ENCODE results near the gene CFTR.

The CFTR gene

DNA sequence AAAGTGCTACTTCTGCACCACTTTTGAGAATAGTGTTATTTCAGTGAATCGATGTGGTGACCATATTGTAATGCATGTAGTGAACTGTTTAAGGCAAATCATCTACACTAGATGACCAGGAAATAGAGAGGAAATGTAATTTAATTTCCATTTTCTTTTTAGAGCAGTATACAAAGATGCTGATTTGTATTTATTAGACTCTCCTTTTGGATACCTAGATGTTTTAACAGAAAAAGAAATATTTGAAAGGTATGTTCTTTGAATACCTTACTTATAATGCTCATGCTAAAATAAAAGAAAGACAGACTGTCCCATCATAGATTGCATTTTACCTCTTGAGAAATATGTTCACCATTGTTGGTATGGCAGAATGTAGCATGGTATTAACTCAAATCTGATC, 110.4 kb downstream of the CFTR start:
- DNase-seq (ENCODE audit: low read depth), result no peak

- DNase-seq (ENCODE audit: low read depth), result no peak
These were observed 112.3 kb downstream of the CFTR start for GRCh38 chr7:117592011-117592635.

DNA sequence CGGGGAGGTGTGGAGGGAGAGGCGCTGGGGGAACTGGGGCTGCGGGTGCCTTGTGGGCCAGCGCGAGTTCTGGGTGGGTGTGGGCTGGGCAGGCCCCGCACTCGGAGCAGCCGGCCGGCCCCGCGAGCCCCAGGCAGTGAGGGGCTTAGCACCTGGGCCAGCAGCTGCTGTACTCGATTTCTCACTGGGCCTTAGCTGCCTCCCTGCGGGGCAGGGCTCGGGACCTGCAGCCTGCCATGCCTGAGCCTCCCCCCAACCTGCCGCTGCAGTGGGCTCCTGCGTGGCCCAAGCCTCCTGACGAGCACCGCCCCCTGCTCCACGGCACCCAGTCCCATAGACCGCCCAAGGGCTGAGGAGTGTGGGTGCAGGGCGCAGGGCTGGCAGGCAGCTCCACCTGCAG, 116.3 kb downstream of the CFTR start:
- no peak for DNase-seq (ENCODE audit: low read depth)

DNA sequence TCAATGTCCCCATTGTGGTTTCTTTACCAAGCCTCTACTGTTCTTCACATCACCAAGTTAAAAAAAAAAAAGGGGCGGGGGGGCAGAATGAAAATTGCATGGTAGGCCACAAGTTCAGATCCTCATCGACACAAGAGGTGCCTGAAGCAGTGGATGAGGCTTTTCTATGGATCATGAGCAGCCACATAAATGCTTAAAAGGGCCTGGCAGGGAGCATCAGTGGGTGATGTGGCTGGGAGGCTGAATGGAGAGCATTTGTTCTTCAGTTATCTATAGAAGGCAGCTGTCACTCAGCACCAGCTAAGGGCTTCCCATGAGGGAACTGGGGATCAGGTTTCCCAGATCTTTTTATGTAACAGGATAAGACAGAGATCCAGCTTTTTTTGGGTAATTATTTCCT, 117.9 kb downstream of the CFTR start:
- no peak for DNase-seq (ENCODE audit: low read depth)

DNA sequence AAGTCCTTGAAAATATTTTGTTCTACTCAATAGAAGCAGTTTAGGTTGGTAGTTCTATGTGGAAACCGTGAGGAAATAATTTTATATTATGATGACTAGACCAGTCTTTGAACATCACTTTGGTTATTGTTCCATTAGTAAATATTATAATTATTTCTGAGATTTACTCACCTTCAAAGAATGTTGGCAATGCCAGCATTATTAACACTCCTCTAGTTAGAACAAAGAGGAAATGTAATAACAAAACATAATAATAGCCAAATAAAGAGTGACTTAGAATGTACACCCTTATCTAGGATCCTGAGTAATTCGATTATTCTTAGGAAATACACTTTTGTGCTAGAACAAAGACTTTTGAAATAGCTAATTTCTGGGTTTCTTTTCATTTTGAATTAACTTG, 121.1 kb downstream of the CFTR start:
- no peak for DNase-seq (ENCODE audit: low read depth)

DNA sequence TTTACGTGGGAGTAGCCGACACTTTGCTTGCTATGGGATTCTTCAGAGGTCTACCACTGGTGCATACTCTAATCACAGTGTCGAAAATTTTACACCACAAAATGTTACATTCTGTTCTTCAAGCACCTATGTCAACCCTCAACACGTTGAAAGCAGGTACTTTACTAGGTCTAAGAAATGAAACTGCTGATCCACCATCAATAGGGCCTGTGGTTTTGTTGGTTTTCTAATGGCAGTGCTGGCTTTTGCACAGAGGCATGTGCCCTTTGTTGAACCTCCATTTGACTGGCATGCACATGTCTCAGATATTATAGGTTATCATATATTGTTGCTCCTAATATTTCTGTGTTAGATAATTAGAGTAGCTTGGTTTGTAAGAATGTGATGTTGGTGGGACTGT, 123.8 kb downstream of the CFTR start:
- DNase-seq (ENCODE audit: low read depth), result no peak

DNA sequence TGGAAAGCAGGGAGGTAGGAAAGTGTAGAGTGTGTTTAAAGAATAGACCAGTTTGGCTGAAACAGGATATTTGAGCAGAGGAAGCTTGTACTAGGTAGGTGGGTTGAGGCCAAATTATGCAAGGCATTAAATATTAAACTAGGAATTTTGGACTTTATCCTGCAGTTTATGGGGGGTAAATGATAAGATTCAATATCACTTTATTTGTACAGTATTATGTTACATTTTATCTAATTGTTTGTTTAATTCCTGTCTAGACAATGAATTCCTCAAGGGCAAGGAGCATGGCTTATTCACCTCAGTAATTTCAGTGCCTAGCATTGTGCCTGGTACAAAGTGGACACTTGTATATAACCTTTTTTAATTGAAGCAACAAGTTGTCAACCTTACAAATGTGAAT, 125.9 kb downstream of the CFTR start:
- no peak for DNase-seq (ENCODE audit: low read depth)

- DNase-seq (ENCODE audit: low read depth), result no peak
These were observed 126.3 kb downstream of the CFTR start for GRCh38 chr7:117606132-117606531.

GRCh38 chr7:117610396-117610795, 130.6 kb downstream of the CFTR start:
- no peak for DNase-seq (ENCODE audit: low read depth)

GRCh38 chr7:117612637-117613036, 132.8 kb downstream of the CFTR start:
- DNase-seq (ENCODE audit: low read depth), result no peak

GRCh38 chr7:117616694-117617093, 136.9 kb downstream of the CFTR start:
- no peak for DNase-seq (ENCODE audit: low read depth)

DNA sequence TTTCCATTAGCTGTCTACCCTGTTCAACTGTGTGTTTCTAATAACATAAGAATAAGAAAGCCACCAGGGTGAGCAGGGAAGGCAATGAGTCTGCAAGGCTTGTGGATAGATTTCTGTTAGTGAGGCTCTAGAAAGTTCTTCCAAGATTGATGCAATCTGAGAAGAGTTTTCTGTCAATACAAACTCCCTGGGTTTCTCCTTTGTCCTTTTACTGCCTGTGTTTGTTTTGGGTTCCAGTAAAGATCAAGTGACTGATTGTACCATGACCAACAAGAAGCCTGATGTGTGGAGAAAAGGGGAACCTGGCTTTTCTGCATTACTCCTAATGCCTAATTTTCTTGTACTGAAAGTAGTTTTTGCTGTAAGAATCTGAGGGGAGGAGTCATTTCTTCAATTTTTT, 139.9 kb downstream of the CFTR start:
- DNase-seq (ENCODE audit: low read depth), result no peak

DNA sequence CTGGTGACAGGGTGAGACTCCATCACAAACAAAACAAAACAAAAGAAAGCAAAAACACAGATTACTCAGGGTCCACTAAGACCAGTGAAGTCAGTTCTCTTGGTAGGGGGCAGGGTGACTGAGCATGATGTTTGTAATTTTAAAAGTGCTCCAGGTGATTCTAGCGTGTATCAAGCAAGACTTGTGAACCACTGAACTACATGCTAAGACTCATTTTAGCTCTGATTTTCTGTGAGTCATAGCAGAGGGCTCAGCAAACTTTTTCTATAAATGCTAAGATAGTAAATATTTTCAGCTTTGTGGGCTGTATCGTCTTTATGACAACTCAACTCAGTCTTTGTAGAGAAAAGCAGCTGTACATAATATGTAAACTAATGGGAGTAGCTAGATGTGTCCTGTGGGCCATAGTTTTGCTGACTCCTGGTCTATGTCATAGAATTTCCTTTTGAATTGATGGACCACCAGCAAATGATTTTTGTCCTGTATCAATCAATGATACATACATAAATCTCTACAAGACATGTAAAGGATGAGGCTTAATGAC, 141.3 kb downstream of the CFTR start:
- DNase-seq (ENCODE audit: low read depth), result no peak

DNA sequence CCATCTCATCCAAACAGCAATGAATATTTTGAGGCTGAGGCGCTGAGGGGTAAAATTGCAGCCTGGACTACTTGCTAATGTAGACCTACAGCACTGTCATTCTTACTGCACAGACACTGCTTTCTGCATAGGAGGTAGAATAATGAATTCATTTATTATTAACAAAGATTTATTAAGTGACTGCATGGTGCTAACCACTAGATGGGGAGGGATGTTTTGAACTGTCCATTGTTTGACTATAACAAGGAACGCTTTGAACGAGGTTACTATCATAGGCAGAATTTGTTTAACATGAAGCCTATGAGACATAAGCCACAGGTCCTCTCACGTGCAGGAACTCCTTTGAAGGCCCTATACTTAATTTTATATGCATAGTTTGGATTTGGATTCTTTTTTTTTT, 143.8 kb downstream of the CFTR start:
- DNase-seq (ENCODE audit: low read depth), result no peak

DNA sequence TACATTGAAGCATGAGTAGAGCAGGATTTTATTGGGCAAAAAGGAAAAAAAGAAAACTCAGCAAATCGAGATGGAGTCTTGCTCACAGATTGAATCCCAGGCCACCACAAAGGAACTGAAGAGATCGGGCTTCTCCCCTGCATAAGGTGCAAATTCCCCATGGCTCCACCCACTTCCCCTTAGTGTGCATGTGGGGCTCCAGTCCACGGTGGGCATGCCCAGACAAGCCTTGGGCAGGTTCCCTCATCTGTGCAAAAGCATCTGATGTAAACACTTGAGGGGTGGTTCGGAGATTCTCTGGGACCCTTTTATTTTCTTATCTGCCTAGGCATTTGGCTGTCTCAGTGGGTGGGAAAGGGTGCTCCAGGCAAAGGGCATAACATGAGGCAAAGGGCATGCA, 150.7 kb downstream of the CFTR start:
- DNase-seq (ENCODE audit: low read depth), result no peak

DNA sequence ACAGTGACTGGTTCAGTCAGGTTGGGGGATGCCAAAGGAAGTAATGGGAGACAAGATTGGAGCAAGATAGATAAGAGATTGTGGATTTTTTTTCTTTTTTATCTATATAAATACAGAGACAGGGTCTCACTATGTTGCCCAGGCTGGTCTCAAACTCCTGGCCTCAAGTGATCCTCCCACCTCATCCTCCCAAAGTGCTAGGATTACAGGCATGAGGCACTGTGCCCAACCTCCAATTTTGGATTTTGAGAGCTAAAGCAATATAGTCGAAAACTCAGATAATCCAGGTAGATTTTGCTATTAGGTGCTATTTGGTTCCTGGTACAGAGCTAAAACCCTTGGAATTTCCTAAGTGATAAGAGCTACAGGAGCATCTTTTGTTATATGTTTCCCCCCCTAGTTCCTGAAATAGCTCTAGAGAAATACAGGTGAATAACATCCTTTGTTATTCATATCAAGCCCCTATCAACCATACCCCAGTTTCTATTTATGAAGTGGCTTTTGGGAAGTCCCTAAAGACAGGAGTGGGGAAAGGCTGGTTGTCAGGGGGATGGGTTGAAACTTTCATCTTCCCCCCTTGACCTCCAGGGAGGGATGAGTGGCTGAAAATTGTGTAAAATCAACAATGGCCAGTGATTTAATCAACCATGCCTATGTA, 151.2 kb downstream of the CFTR start:
- no peak for DNase-seq (ENCODE audit: low read depth)

- no peak for DNase-seq (ENCODE audit: low read depth)
These were observed 151.8 kb downstream of the CFTR start for GRCh38 chr7:117631652-117632051.

DNA sequence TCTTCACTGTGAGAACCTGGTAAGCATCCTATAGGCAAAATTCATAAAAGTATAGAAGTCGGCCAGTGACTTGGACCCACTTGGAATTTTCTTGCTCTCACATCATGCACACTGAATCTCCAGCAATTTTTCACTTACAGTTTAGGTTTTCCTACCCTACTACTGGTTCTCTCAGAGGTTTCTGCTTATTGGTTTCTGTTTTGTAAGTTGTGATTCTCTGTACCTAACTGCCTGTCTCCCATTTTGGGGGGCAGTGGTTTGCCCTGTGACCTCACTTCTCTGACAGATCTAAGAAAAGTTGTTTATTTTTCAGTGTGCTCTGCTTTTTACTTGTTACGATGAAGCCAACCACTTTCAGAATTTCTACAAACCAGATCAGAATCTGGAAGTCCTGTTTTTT, 158.1 kb downstream of the CFTR start:
- no peak for DNase-seq (ENCODE audit: low read depth)

DNA sequence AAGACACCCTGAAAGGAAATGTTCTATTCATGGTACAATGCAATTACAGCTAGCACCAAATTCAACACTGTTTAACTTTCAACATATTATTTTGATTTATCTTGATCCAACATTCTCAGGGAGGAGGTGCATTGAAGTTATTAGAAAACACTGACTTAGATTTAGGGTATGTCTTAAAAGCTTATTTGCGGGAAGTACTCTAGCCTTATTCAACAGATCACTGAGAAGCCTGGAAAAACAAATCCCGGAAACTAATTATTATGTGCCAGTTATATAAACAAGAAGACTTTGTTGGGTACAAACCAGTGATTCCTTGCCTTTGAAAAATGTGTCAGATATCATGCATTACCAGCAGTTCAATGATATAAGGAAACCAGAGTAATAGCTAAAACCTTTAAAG, 160.1 kb downstream of the CFTR start:
- no peak for DNase-seq (ENCODE audit: low read depth)

DNA sequence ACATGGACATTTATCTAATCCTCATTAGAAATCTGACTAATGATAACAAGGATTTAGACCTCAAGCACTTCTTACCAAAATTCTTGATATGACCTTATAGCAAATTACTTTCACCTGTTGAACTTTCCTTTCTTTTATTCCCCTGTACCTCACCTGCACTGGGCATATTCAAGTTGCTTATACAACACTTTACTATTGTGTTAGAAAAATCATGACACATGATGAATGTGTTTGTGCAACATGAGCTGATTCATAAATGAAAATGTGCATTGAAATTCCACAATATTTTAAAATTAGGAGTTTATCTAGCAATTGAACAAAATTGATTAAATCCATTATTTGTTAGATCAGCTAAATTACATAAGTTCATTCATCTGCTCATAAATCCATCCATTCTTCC, 160.6 kb downstream of the CFTR start:
- no peak for DNase-seq (ENCODE audit: low read depth)

DNA sequence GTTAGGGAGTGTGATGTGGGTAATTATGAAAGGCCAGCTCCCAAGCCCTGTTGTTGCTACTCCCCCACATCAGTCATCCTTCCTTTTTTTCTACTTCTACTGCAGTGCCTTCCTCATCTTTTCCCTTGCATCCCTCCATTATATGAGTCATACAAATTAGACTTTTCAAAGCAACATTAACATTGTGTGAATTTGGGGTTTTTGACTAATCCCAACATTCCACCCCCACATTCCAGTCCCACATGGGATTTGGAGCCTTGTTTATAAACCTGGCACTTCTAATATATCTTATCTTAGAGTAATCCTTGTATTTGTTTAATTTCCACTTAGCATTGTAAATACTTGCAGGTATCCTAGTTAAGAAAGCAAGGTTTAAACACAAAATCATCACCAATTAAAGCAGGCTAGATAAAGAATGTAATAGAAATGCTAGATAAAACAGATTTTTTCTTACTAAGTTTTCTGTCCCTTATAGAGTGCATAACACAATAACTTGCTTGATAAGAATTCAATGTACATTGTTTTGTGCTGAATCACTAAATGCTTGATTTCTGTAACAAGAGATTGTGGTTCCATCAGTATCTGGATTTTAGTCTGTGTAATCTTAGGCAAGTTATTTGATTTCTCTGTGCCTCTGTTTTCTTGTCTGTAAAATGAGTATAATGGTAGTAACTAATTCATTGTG, 165.8 kb downstream of the CFTR start:
- DNase-seq (ENCODE audit: low read depth), result no peak

DNA sequence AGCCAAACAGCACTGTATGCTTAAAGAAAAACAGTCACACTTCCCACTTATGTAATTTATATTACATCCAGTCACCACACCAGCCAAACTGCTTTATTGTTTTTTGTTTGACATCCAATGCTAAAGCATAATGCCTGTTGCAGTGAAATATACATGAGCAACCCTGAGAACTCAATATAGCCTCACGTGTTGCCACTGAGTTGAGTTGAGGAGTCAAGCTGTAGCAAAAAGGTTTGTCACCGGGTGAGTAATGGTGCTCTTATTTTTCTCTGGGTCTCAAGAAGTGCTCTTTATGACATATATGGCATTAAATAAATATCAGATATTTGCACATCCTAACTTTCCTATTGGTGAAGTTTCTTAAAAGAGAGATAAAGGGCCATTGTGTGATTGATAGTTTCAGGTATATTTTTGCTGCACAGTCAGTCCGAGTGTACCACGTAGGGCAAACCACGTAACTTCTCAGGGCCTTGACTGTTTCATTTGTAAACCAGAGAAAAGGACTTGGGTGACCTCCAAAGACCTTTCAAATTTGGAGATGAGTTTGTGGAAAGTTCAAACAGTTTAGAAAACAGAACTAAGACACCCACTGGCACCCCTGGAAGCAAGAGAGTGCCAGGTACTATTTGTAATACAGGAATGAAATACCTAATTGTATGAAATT, 168.5 kb downstream of the CFTR start:
- no peak for DNase-seq (ENCODE audit: low read depth)
